Esophagus squamous epithelium (tissue), 5 donors: ENCODE measurements around the gene RBM4B. TPM values are rescaled to one million over a fixed set of nuclear protein-coding genes. Genes with fewer than 3 reads are reported as not detected.
"Not testable (repeated sequence)": the region's sequence is repeated elsewhere in the genome, so short reads cannot be mapped to it uniquely, and the experiment has no call there.

Experiments
- DNase-seq: peaks from one replicate; lab custom pipeline; 2025; lab: John Stamatoyannopoulos, UW
- H3K27ac ChIP-seq, 4 donors: fragments of 200-600 bp; sonication (generic); one replicate each; pipeline ENCODE4 v1.5.1; 2016 to 2019; ENCODE audit warnings: mild to moderate bottlenecking in 1 of 4
- H3K27me3 ChIP-seq, 4 donors: fragments of 200-600 bp; sonication (generic); 1 replicate in 3 of 4; 2 replicates in 1 of 4; pipeline versions ENCODE4 v1.5.1 to v1.6.0; 2017 to 2021; ENCODE audit warnings: antibody characterized with exemption in 1 of 4
- H3K36me3 ChIP-seq, 3 donors: fragments of 200-600 bp; sonication (generic); one replicate each; pipeline ENCODE4 v1.5.1; 2016 to 2019
- H3K4me1 ChIP-seq, 3 donors: fragments of 200-600 bp; sonication (generic); one replicate each; pipeline ENCODE4 v1.5.1; 2017 to 2019
- H3K4me3 ChIP-seq, 4 donors: fragments of 200-600 bp; sonication (generic); 1 replicate in 3 of 4; 2 replicates in 1 of 4; pipeline ENCODE4 v1.5.1; 2016 to 2019; ENCODE audit warnings: mild to moderate bottlenecking in 2 of 4, moderate library complexity in 1 of 4
- H3K9me3 ChIP-seq, 3 donors: fragments of 200-600 bp; sonication (generic); one replicate each; pipeline ENCODE4 v1.5.1; 2016 to 2019
- CTCF ChIP-seq, 6 experiments: fragments of 450-650 bp in 4 of 6; fragments of 200-600 bp in 2 of 6; sonication (generic) in 2 of 6; IDR thresholded peaks; one replicate each; pipeline ENCODE4 v1.5.1; 2016 to 2019; ENCODE audit warnings: antibody characterized with exemption in 6 of 6, mild to moderate bottlenecking in 4 of 6, moderate library complexity in 4 of 6
- POLR2A ChIP-seq, 4 donors: fragments of 450-650 bp; IDR thresholded peaks; one replicate each; pipeline ENCODE4 v1.6.1; 2017; ENCODE audit warnings: antibody characterized with exemption in 4 of 4, mild to moderate bottlenecking in 4 of 4, moderate library complexity in 3 of 4
- WGBS, 2 donors: methylation state at CpG; one replicate each; pipeline ENCODE4 v1.1.5; 2018; 5-methylcytosine and 5-hydroxymethylcytosine counted together
- intact Hi-C: fragments of 100-400 bp; cut with DNase I; formaldehyde crosslinking; loops from one replicate; pipeline ENCODE4 v1.15.0; 2022
- total RNA-seq, 4 donors: library from RNA; depleted of rRNA; stranded (reverse); fragments of >200 nt; gene quantifications; one replicate each; pipeline ENCODE4 v1.1.0, GENCODE V29; 2016
- donor health status: DM: yes; HTN: yes; CAD: no.

The RBM4B gene
- 10 to 100 TPM in 2 of 4 donors, 1 to 10 TPM in 2; 8.4 to 16.4 (median 9.2) TPM for total RNA-seq

GRCh38 chr11:66677599-66678375, at the start of gene RBM4B:
RBM4B (minus strand) TSS chr11:66677887; CDS start chr11:66677079, 808 bp downstream.
- DNase-seq, result peak; percentile 81
- Histone ChIP-seq H3K4me3 (peak within 1 kb of the TSS; percentile 67 to 83 (median 72)), H3K27ac (peak within 1 kb of the TSS; percentile 93 to 98 (median 94)), H3K27me3 (no peaks in the 10 kb centered on the region), H3K4me1 (peaks cover 5 to 57% (median 32%) of the 10 kb centered on the region in 3 donors), H3K9me3 (no peaks in the 10 kb centered on the region), H3K36me3 (no peaks in the 10 kb centered on the region)
- peak in 3 of 4 donors; percentile 7 to 77 (median 59) for TF ChIP-seq POLR2A (IDR thresholded peaks at IDR 0.05)
- TF ChIP-seq CTCF (IDR thresholded peaks at IDR 0.05), result peak in 1 of 6 experiments; percentile 13
- intact Hi-C loops, result loop anchor here (5.0 kb wide), 2 partner anchors 60 to 95 kb away; partner anchors contain the start of gene RBM14
- 0 to 2% methylated on average over 8 to 9 of the region's 61 CpGs for WGBS, 2 donors

- intact Hi-C loops, result no loop called here
- H3K27ac ChIP-seq, result no peak overlapping the region
- H3K4me1 ChIP-seq, result peaks cover 6 to 53% (median 13%) of the 10 kb centered on the region in 3 donors
- H3K27me3 ChIP-seq, result peaks cover 0 to 45% (median 0%) of the 10 kb centered on the region in 4 donors
- H3K36me3 ChIP-seq, result no peaks in the 10 kb centered on the region
- 82 to 90% methylated on average over 10 of the region's 10 CpGs for WGBS, 2 donors
- DNase-seq, result no peak
- H3K4me3 ChIP-seq, result no peak overlapping the region
- TF ChIP-seq CTCF (IDR thresholded peaks at IDR 0.05), result no peak
- TF ChIP-seq POLR2A (IDR thresholded peaks at IDR 0.05), result no peak
- no peaks in the 10 kb centered on the region for H3K9me3 ChIP-seq
These were observed 48.0 kb upstream of the RBM4B start for GRCh38 chr11:66725647-66726046.

GRCh38 chr11:66725114-66725513, 47.4 kb upstream of the RBM4B start:
- no peak for TF ChIP-seq CTCF (IDR thresholded peaks at IDR 0.05)
- TF ChIP-seq POLR2A (IDR thresholded peaks at IDR 0.05), result no peak
- peaks cover 11 to 58% (median 18%) of the 10 kb centered on the region in 3 donors for H3K4me1 ChIP-seq
- no peaks in the 10 kb centered on the region for H3K9me3 ChIP-seq
- no peaks in the 10 kb centered on the region for H3K36me3 ChIP-seq
- H3K4me3 ChIP-seq, result no peak overlapping the region
- no peak overlapping the region for H3K27ac ChIP-seq
- WGBS, 2 donors, result 91 to 100% methylated on average over 1 of the region's 1 CpG
- H3K27me3 ChIP-seq, result peaks cover 0 to 41% (median 0%) of the 10 kb centered on the region in 4 donors
- intact Hi-C loops, result no loop called here
- no peak for DNase-seq

GRCh38 chr11:66724167-66724566, 46.5 kb upstream of the RBM4B start:
- 68 to 84% methylated on average over 3 to 5 of the region's 5 CpGs for WGBS, 2 donors
- H3K4me3 ChIP-seq, DNase-seq, H3K36me3 ChIP-seq, H3K9me3 ChIP-seq, intact Hi-C loops: not testable (repeated sequence)
- Histone ChIP-seq H3K27ac (peak overlapping the region in 2 of 4 donors; percentile 54 to 55), H3K27me3 (peaks cover 0 to 33% (median 0%) of the 10 kb centered on the region in 4 donors), H3K4me1 (peaks cover 20 to 67% (median 24%) of the 10 kb centered on the region in 3 donors)

- TF ChIP-seq POLR2A (IDR thresholded peaks at IDR 0.05), result no peak
- no peak overlapping the region for H3K4me3 ChIP-seq
- H3K27ac ChIP-seq, result peak overlapping the region in 2 of 4 donors; percentile 54 to 55
- peaks cover 24 to 68% (median 29%) of the 10 kb centered on the region in 3 donors for H3K4me1 ChIP-seq
- no peaks in the 10 kb centered on the region for H3K9me3 ChIP-seq
- intact Hi-C loops, result no loop called here
- 75 to 77% methylated on average over 5 of the region's 5 CpGs for WGBS, 2 donors
- DNase-seq, result no peak
- no peaks in the 10 kb centered on the region for H3K36me3 ChIP-seq
- peaks cover 0 to 34% (median 0%) of the 10 kb centered on the region in 4 donors for H3K27me3 ChIP-seq
These were observed 46.0 kb upstream of the RBM4B start for GRCh38 chr11:66723693-66724092.
